ENCODE results near the gene MAML2.

MAML2 gene

DNA sequence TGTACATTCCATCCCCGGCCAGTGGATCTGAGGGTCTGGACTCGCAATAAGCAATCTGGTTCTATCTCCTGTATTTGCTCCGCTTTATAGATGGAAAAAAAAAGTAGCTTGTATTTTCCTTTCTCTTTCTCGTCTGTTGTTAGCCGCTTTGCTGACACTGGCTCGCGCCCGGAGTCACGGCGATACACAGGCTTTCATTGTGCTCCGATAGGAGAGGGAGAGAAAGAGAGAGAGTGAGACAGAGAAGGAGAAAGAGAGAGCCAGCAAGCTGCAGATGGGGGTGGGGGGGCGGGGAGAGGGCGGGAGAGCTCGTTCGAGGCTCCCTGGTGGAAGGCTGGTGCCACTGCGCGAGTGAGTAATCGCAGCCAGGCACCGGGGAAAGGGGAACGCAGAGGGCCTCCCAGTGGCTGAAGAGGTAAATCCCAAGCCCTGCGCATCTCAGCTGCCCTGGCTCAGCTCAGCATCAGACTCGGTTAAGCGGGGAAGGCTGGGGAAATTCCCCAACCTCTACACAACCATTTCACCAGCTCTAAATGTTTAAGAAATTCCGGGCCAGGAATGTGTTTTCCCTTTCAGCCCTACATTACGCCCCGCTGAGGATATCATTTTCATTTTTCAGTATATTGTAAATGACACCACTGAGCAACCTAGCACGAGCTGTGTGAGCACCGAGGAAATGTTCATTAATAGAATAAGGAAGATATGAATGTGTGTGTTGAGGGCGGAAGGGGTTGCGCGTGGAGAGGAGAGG is at the start of gene MAML2:
TSS of gene MAML2 (minus strand) at position 235 of the 751 bp plus-strand sequence. CDS start 1,300 bp downstream, outside the sequence.
- DNase-seq (ENCODE audit: low read depth, low spot score) = peak; percentile 98

- peak; percentile 8 for DNase-seq (ENCODE audit: low read depth, low spot score)
Observed at GRCh38 chr11:96391698-96392307, 48.8 kb upstream of the MAML2 start.

DNA sequence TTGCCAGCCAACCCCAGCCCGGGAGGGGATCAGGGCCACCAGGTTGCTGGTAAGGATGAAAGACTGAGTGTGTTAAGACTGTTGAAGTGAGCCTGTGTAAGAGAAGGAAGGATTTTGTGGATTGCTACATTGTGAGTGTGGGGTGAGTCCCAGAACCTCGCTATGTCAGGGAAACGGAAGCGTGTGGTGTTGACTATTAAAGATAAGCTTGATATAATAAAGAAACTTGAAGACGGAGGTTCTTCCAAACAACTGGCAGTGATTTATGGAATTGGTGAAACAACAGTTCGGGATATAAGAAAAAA is 47.4 kb upstream of the MAML2 start:
- no peak for DNase-seq (ENCODE audit: low read depth, low spot score)

GRCh38 chr11:96389720-96390487 is 46.9 kb upstream of the MAML2 start, which contains the start of the genes CCDC82 and JRKL:
Gene CCDC82, minus strand, starts transcription at chr11:96389912. Its CDS starts 5,165 bp downstream, at chr11:96384747.
Gene JRKL, plus strand, starts transcription at chr11:96390013. Its CDS starts 637 bp downstream, at chr11:96390650.
- peak; percentile 99 for DNase-seq (ENCODE audit: low read depth, low spot score)

- no peak for DNase-seq (ENCODE audit: low read depth, low spot score)
Observed at GRCh38 chr11:96388891-96389719, 46.1 kb upstream of the MAML2 start.

DNA sequence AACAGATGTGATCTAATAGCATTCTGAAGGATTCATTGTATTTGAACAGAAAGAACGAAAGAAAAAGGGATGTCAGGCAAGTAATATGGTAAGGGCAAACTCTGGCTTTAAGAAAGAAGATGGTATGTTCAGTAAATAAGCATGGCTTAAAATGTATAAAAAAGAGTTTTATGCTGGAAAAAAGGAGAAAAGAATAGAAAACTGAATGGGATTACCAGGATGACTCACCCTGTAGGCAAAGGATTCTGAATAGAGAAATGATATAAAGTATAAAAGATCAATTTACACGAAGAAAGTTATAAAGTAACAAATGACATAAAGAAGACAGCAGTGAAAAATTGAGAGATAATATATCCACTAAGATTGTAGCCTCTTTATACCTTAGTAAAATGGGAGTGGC is 42.2 kb upstream of the MAML2 start:
- no peak for DNase-seq (ENCODE audit: low read depth, low spot score)

GRCh38 chr11:96384156-96384555 is 41.2 kb upstream of the MAML2 start:
- DNase-seq (ENCODE audit: low read depth, low spot score) = no peak

- no peak for DNase-seq (ENCODE audit: low read depth, low spot score)
Observed at GRCh38 chr11:96376796-96377195, 33.8 kb upstream of the MAML2 start.

GRCh38 chr11:96373826-96374225 is 30.8 kb upstream of the MAML2 start:
- no peak for DNase-seq (ENCODE audit: low read depth, low spot score)

DNA sequence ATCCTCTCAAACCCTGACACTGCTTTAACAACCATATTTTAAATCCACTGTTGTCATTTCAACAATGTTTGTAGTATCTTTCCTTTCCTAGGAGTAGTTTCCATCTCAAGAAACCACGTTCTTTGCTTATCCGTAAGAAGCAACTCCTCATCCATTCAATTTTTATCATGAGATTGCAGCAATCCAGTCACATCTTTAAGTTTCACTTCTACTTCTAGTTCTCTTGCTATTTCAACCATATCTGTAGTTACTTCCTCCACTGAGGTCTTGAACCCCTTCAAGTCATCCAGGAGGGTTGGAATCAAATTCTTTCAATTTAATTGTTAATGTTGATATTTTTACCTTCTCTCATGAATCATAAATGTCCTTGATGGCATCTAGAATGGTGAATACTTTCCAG is 24.3 kb upstream of the MAML2 start:
- no peak for DNase-seq (ENCODE audit: low read depth, low spot score)

- no peak for DNase-seq (ENCODE audit: low read depth, low spot score)
Observed at GRCh38 chr11:96366024-96366423, 23.0 kb upstream of the MAML2 start.

DNA sequence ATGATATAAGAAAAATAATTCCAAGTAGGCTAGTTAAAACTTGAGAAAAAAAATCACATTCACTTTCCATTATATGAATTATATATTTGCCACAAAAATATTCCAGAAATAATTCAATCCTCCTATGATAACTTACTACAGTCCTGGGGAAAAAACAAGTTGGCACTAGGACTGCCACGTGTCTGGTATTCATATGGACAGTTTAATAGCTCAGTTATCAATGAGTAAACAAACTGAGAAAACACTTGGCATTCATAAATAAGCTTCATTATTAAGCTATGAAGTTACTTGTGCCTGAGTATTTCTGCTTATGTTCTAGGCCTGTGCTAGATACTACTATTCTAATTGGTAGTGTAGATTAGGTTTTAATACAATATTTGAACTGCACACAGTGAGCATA is 22.5 kb upstream of the MAML2 start:
- DNase-seq (ENCODE audit: low read depth, low spot score) = no peak

- no peak for DNase-seq (ENCODE audit: low read depth, low spot score)
Observed at GRCh38 chr11:96361778-96362177, 18.8 kb upstream of the MAML2 start.

GRCh38 chr11:96358321-96358720 is 15.3 kb upstream of the MAML2 start:
- no peak for DNase-seq (ENCODE audit: low read depth, low spot score)

DNA sequence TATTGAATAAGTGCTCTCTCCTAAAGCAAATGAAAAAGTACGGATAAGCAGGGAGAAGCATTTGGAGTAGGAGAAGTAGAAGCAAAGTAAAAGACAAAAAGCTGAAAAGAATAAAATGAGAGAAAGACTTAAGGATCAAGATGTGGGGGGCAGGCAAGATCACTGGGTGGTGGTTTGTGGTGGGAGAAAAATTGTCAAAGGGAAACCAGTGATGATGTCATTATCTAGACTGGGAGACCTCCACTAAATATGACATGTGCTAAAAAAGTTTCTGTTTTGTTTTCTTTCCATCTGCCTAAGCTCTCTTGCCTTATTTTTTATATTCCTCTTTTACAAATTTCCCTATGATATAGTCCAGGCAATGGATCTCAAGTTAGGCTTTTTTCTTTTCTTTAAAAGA is 14.8 kb upstream of the MAML2 start:
- no peak for DNase-seq (ENCODE audit: low read depth, low spot score)

DNA sequence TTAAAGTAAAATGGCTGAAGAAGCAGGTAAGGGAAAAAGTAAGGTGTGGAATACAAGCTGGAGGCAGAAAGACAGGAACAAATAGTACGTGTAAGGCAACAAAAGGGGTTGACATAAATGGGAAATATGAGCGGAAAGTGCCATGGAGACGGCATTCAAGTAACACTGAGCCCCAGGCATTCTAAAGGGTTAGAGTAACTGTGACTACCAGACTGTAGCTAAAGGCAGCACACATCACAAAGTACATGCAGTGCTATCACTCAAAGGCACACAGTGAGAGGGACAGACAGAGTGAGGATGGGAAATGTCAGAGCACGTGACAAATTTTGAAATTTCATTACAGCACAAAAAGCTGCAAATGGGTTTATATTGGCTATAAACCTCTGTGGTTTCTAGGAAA is 13.9 kb upstream of the MAML2 start:
- DNase-seq (ENCODE audit: low read depth, low spot score) = no peak

GRCh38 chr11:96342014-96342960 is 708 bp downstream of the MAML2 start:
- no peak for DNase-seq (ENCODE audit: low read depth, low spot score)

GRCh38 chr11:96341211-96342013 is 1.6 kb downstream of the MAML2 start:
- DNase-seq (ENCODE audit: low read depth, low spot score) = peak; percentile 70

DNA sequence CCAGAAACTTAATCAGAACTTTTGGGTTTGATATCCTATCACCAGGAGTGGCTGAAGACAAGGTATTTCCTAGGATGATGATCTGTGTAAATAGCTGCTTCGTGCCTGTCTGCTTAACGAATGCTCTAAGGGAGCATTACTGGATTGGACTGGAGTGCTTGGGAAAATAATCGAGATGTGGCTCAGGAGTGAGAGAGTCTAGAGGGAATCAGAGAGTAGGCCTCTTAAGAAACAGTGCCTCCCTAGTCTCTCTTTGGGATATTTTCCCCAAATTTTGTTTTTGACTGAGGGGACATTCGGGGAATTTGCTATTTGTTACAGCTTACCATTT is 2.5 kb downstream of the MAML2 start:
- DNase-seq (ENCODE audit: low read depth, low spot score) = peak; percentile 21
